ENCODE data around the gene KRTAP5-11.

DNA sequence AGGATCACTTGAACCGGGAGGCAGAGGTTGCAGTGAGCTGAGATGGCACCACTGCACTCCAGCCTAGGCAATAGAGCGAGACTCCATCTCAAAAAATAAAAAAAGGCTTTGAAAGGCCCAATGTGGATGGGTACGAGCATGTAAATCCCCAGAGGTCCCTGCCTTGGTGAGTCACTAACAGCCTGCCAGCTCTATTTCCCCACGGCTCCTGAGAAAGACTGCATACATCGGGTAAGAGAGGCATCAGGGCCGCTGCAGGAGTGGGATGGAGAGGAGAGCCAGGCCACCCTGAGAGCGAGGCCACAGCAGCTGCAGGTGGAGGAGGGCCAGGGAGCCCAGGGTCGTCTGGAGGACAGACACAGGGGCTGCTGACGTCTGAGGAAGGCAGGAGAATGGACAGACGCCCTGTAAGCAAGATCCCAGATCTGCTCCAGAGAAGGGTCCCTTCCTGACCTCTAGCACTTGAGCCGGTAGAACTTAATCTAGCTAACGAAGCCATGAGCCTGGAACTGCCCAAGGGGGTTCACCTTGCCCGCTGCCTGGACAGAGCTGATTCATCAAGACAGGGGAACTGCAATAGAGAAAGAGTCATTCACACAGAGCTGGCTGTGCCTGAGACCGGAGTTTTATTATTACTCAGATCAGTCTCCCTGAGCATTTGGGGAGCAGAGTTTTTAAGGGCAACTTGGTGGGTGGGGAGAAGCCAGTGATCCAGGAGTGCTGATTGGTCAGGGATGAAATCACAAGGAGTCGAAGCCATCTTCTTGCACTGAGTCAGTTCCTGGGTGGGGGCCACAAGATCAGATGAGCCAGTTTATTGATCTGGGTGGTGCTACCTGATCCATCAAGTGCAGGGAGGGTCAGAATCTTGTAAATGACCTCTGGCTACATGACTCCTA is 39.5 kb downstream of the KRTAP5-11 start:
- TF ChIP-seq FOXM1 (IDR thresholded peaks at IDR 0.05; ENCODE audit: borderline replicate concordance) (no peak), SP1 (IDR thresholded peaks at IDR 0.05) (no peak), TARDBP (IDR thresholded peaks at IDR 0.05) (no peak), BHLHE40 (IDR thresholded peaks at IDR 0.05; ENCODE audit: borderline replicate concordance) (no peak), L3MBTL2 (conservative IDR thresholded peaks at IDR 0.05) (no peak), FOXK2 (IDR thresholded peaks at IDR 0.05) (no peak), SUZ12 (IDR thresholded peaks at IDR 0.05) (no peak), FOXA1 (IDR thresholded peaks at IDR 0.05) (no peak), NFRKB (IDR thresholded peaks at IDR 0.05) (no peak), ZNF384 (IDR thresholded peaks at IDR 0.05) (no peak), LEF1 (IDR thresholded peaks at IDR 0.05; ENCODE audit: borderline replicate concordance) (no peak)
